ENCODE data around the gene EXOC4.

- TF ChIP-seq CTCF (IDR thresholded peaks at IDR 0.05 in 4 of 5, conservative IDR thresholded peaks at IDR 0.05 in 1 of 5) (no peak), POLR2A (IDR thresholded peaks at IDR 0.05) (no peak)
These were observed 740.7 kb downstream of the EXOC4 start for GRCh38 chr7:133993547-133993946.

Measured in gastrocnemius medialis (tissue), 4 donors.